Uterus (tissue), 4 donors: Measurements from ENCODE around the gene CREB5. TPM values are rescaled to one million over a fixed set of nuclear protein-coding genes. Genes with fewer than 3 reads are reported as not detected.

ENCODE experiments used
- DNase-seq, 2 donors: peaks; one replicate each; pipeline ENCODE4 v3.0.0-alpha.2; 2019 to 2020
- H3K27ac ChIP-seq, 2 donors: fragments of 200-600 bp; sonication (generic); 1 replicate in 1 of 2; 2 replicates in 1 of 2; pipeline ENCODE4 v1.5.1; 2016 to 2018
- H3K27me3 ChIP-seq, 2 donors: fragments of 200-600 bp; sonication (generic); one replicate each; pipeline ENCODE4 v1.5.1; 2018 to 2019; ENCODE audit warnings: control low read depth in 1 of 2
- H3K36me3 ChIP-seq, 2 donors: fragments of 200-600 bp; sonication (generic); one replicate each; pipeline ENCODE4 v1.5.1; 2019; ENCODE audit warnings: control low read depth in 1 of 2
- H3K4me1 ChIP-seq, 2 donors: fragments of 200-600 bp; sonication (generic); one replicate each; pipeline ENCODE4 v1.5.1; 2018 to 2019; ENCODE audit warnings: control low read depth in 1 of 2
- H3K4me3 ChIP-seq, 2 donors: fragments of 200-600 bp; sonication (generic); 1 replicate in 1 of 2; 2 replicates in 1 of 2; pipeline ENCODE4 v1.5.1; 2018 to 2019; ENCODE audit warnings: mild to moderate bottlenecking in 1 of 2
- H3K9me3 ChIP-seq, 2 donors: fragments of 200-600 bp; sonication (generic); one replicate each; pipeline ENCODE4 v1.5.1; 2019; ENCODE audit warnings: control low read depth in 1 of 2
- CTCF ChIP-seq, 4 experiments: fragments of 200-600 bp in 2 of 4; fragments of 450-650 bp in 2 of 4; sonication (generic) in 2 of 4; IDR thresholded peaks; one replicate each; pipeline ENCODE4 v1.5.1; 2016 to 2019; ENCODE audit warnings: antibody characterized with exemption in 4 of 4, mild to moderate bottlenecking in 2 of 4, moderate library complexity in 1 of 4
- POLR2A ChIP-seq, 2 donors: fragments of 450-650 bp; IDR thresholded peaks; one replicate each; pipeline ENCODE4 v1.6.1; 2016; ENCODE audit warnings: antibody characterized with exemption in 2 of 2, mild to moderate bottlenecking in 1 of 2, moderate library complexity in 1 of 2
- intact Hi-C: fragments of 100-400 bp; cut with DNase I; formaldehyde crosslinking; loops from one replicate; pipeline ENCODE4 v1.15.1; 2023; ENCODE audit warnings: low total_unique reads
- total RNA-seq, 4 donors: library from RNA; depleted of rRNA in 3 of 4; stranded (reverse); fragments of >200 nt in 3 of 4; gene quantifications; one replicate each; pipeline versions ENCODE4 v1.1.0 to v1.2.4, GENCODE V29; 2014 to 2023
- donor health status: DM: yes; HTN: yes; CAD: no.

CREB5 gene
- total RNA-seq, 4 donors from 2014 or later, result 7.1 to 40.2 (median 23.9) TPM

DNA sequence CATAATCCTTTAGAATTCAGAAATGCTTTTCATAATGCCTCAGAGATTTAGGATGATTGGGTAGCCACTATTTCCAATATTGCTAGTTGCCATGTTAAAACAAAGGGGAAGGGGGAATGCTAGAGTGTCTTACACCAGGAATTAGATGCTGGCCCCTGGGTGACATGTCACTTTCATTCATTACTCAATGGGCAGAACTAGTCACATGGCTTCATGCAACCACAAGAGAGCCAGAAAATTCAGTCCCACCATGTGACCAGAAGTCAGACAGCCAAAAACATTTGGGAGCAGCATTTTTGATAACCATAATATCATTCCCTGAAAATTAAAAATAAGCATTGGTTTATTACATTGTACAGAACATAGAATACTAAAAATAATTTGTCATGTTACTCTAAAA is 81.2 kb downstream of the CREB5 start:
- H3K9me3 ChIP-seq, result no peaks in the 10 kb centered on the region
- TF ChIP-seq CTCF (IDR thresholded peaks at IDR 0.05) (no peak), POLR2A (IDR thresholded peaks at IDR 0.05) (no peak)
- no peaks in the 10 kb centered on the region for H3K27me3 ChIP-seq
- intact Hi-C loops, result no loop called here
- DNase-seq, result no peak
- H3K4me1 ChIP-seq, result no peaks in the 10 kb centered on the region
- no peak overlapping the region for H3K27ac ChIP-seq
- no peaks in the 10 kb centered on the region for H3K36me3 ChIP-seq
- no peak overlapping the region for H3K4me3 ChIP-seq

GRCh38 chr7:28497009-28497408 is 84.7 kb downstream of the CREB5 start:
- TF ChIP-seq POLR2A (IDR thresholded peaks at IDR 0.05) (no peak), CTCF (IDR thresholded peaks at IDR 0.05) (no peak)
- intact Hi-C loops, result no loop called here
- Histone ChIP-seq H3K4me3 (no peak overlapping the region), H3K27ac (no peak overlapping the region), H3K36me3 (no peaks in the 10 kb centered on the region), H3K4me1 (no peaks in the 10 kb centered on the region), H3K9me3 (no peaks in the 10 kb centered on the region), H3K27me3 (no peaks in the 10 kb centered on the region)
- no peak for DNase-seq

GRCh38 chr7:28498636-28499035 is 86.3 kb downstream of the CREB5 start:
- TF ChIP-seq POLR2A (IDR thresholded peaks at IDR 0.05), result no peak
- no peak for TF ChIP-seq CTCF (IDR thresholded peaks at IDR 0.05)
- no peak for DNase-seq
- no peaks in the 10 kb centered on the region for H3K36me3 ChIP-seq
- H3K4me1 ChIP-seq, result no peaks in the 10 kb centered on the region
- H3K4me3 ChIP-seq, result no peak overlapping the region
- intact Hi-C loops, result no loop called here
- H3K9me3 ChIP-seq, result no peaks in the 10 kb centered on the region
- H3K27me3 ChIP-seq, result no peaks in the 10 kb centered on the region
- H3K27ac ChIP-seq, result no peak overlapping the region

- H3K4me3 ChIP-seq, result no peak overlapping the region
- no peaks in the 10 kb centered on the region for H3K4me1 ChIP-seq
- intact Hi-C loops, result no loop called here
- H3K36me3 ChIP-seq, result no peaks in the 10 kb centered on the region
- TF ChIP-seq POLR2A (IDR thresholded peaks at IDR 0.05), result no peak
- no peaks in the 10 kb centered on the region for H3K27me3 ChIP-seq
- no peak for DNase-seq
- no peaks in the 10 kb centered on the region for H3K9me3 ChIP-seq
- H3K27ac ChIP-seq, result no peak overlapping the region
These were observed 87.8 kb downstream of the CREB5 start for GRCh38 chr7:28500138-28500537.

GRCh38 chr7:28502408-28502807 is 90.1 kb downstream of the CREB5 start:
- intact Hi-C loops, result no loop called here
- Histone ChIP-seq H3K27ac (no peak overlapping the region), H3K4me3 (no peak overlapping the region), H3K4me1 (no peaks in the 10 kb centered on the region), H3K36me3 (no peaks in the 10 kb centered on the region), H3K9me3 (no peaks in the 10 kb centered on the region), H3K27me3 (no peaks in the 10 kb centered on the region)
- TF ChIP-seq POLR2A (IDR thresholded peaks at IDR 0.05) (no peak), CTCF (IDR thresholded peaks at IDR 0.05) (no peak)
- no peak for DNase-seq

GRCh38 chr7:28503396-28503795 is 91.1 kb downstream of the CREB5 start:
- Histone ChIP-seq H3K27ac (no peak overlapping the region), H3K27me3 (no peaks in the 10 kb centered on the region), H3K4me3 (no peak overlapping the region), H3K9me3 (no peaks in the 10 kb centered on the region), H3K4me1 (no peaks in the 10 kb centered on the region), H3K36me3 (no peaks in the 10 kb centered on the region)
- intact Hi-C loops, result no loop called here
- no peak for DNase-seq
- no peak for TF ChIP-seq POLR2A (IDR thresholded peaks at IDR 0.05)
- TF ChIP-seq CTCF (IDR thresholded peaks at IDR 0.05), result no peak
